MM.1S (cell line): Measurements from ENCODE around the gene FANCE.

ENCODE experiments used
- DNase-seq: peaks from one replicate; pipeline ENCODE4 v3.0.0-alpha.2; 2015
- H2AFZ ChIP-seq: fragments of 300-600 bp; sonication (generic); 2 replicates; pipeline ENCODE4 v1.6.0; 2016; ENCODE audit warnings: antibody characterized with exemption, low read length
- H3F3A ChIP-seq: fragments of 300-600 bp; sonication (generic); 2 replicates; pipeline ENCODE4 v1.6.1; 2016; ENCODE audit warnings: mild to moderate bottlenecking, antibody characterized with exemption, low read length, moderate library complexity, mixed read lengths; ENCODE audit not compliant: insufficient read depth
- H3K27ac ChIP-seq: fragments of 300-600 bp; sonication (generic); 2 replicates; pipeline ENCODE4 v1.5.1; 2016; ENCODE audit warnings: mild to moderate bottlenecking, low read length
- H3K27me3 ChIP-seq: fragments of 300-600 bp; sonication (generic); replicated peaks from 2 replicates; pipeline ENCODE4 v1.6.0; 2016; ENCODE audit warnings: low read length; ENCODE audit not compliant: insufficient read depth
- H3K36me3 ChIP-seq: fragments of 300-600 bp; sonication (generic); replicated peaks from 2 replicates; pipeline ENCODE4 v1.6.1; 2016; ENCODE audit warnings: mild to moderate bottlenecking, low read length, mixed read lengths; ENCODE audit not compliant: insufficient read depth
- H3K4me1 ChIP-seq: fragments of 300-600 bp; sonication (generic); 2 replicates; pipeline ENCODE4 v1.6.1; 2016; ENCODE audit warnings: low read length, mixed read lengths
- H3K4me2 ChIP-seq: fragments of 300-600 bp; sonication (generic); 2 replicates; pipeline ENCODE4 v1.6.0; 2016; ENCODE audit warnings: low read depth, low read length
- H3K4me3 ChIP-seq: fragments of 300-600 bp; sonication (generic); 2 replicates; pipeline ENCODE4 v1.5.1; 2016; ENCODE audit warnings: low read length, mixed read lengths
- H3K79me2 ChIP-seq: fragments of 300-600 bp; sonication (generic); 2 replicates; pipeline ENCODE4 v1.6.1; 2016; ENCODE audit warnings: mixed run types, low read length, mixed read lengths
- H3K9ac ChIP-seq: fragments of 300-600 bp; sonication (generic); 2 replicates; pipeline ENCODE4 v1.6.1; 2016; ENCODE audit warnings: low read length, mixed read lengths
- H3K9me2 ChIP-seq: fragments of 300-600 bp; sonication (generic); replicated peaks from 2 replicates; pipeline ENCODE4 v1.6.1; 2016; ENCODE audit warnings: mild to moderate bottlenecking, low read length, mixed read lengths; ENCODE audit not compliant: insufficient read depth
- H3K9me3 ChIP-seq: fragments of 300-600 bp; sonication (generic); replicated peaks from 2 replicates; pipeline ENCODE4 v1.6.1; 2016; ENCODE audit warnings: mild to moderate bottlenecking, low read length, mixed read lengths; ENCODE audit not compliant: insufficient read depth
- H4K20me1 ChIP-seq: fragments of 300-600 bp; sonication (generic); 2 replicates; pipeline ENCODE4 v1.6.1; 2016; ENCODE audit warnings: mild to moderate bottlenecking, low read length, moderate library complexity, mixed read lengths; ENCODE audit not compliant: insufficient read depth
- EZH2 ChIP-seq: fragments of 300-600 bp; sonication (generic); optimal IDR thresholded peaks from 2 replicates; pipeline ENCODE3; 2017; ENCODE audit warnings: low read depth, mild to moderate bottlenecking, antibody characterized with exemption, low read length, mixed read lengths
- EZH2phosphoT487 ChIP-seq: fragments of 300-600 bp; sonication (generic); IDR thresholded peaks from 2 replicates; pipeline ENCODE4 v1.6.1; 2018; ENCODE audit warnings: antibody characterized with exemption, low read length
- TF ChIP-seq, protein P1 (sequence below): fragments of 300-600 bp; sonication (generic); IDR thresholded peaks from 2 replicates; pipeline ENCODE4 v1.5.1; 2016; ENCODE audit warnings: antibody characterized with exemption, low read length, mixed read lengths

The FANCE gene

DNA sequence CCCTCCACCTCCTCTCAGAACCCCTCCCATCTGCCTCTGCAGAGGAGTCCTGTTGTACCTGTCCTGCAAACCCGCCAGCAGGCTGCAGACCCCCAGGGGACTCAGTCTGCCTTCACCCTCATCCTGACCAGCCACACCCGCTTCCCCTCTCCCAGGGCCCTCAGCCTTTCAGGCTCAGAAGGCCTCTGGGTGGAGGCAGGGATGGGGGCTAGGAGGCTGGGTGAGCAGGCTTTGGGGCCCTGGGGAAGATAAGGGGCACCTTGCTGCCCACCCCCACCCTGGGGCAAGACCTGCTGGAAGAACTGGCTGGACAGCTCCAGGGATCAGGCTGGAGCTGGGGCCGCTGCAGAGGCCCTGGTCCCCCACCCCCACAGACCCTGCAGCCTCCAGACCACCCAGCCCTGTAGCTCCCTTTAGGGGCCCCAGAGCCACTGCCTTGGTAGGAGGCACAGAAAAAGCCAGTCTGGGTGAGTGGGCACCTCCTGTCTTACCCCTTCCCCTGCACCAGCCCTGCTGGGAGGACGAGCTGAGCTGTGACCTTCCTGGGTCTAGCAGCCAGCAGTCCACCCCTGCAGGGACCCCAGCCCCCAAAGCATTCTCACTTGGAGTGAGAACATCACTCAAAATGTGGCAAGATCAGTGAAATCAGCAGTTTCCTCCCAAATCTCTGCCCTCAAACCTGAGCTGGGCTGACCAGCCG, 39.6 kb downstream of the FANCE start:
- Histone ChIP-seq H3K9me3 (no peaks in the 10 kb centered on the region), H2AFZ (no peak overlapping the region), H3K79me2 (no peaks in the 10 kb centered on the region), H3K27me3 (peaks cover 6% of the 10 kb centered on the region), H3F3A (no peaks in the 10 kb centered on the region), H3K9me2 (no peaks in the 10 kb centered on the region), H3K4me1 (no peaks in the 10 kb centered on the region), H3K36me3 (no peaks in the 10 kb centered on the region), H3K27ac (no peak overlapping the region), H3K4me2 (no peak overlapping the region), H3K9ac (no peak overlapping the region), H3K4me3 (no peak overlapping the region), H4K20me1 (no peaks in the 10 kb centered on the region)
- DNase-seq = no peak
- TF ChIP-seq EZH2 (no peak), EZH2phosphoT487 (no peak)
- TF ChIP-seq, protein P1, sequence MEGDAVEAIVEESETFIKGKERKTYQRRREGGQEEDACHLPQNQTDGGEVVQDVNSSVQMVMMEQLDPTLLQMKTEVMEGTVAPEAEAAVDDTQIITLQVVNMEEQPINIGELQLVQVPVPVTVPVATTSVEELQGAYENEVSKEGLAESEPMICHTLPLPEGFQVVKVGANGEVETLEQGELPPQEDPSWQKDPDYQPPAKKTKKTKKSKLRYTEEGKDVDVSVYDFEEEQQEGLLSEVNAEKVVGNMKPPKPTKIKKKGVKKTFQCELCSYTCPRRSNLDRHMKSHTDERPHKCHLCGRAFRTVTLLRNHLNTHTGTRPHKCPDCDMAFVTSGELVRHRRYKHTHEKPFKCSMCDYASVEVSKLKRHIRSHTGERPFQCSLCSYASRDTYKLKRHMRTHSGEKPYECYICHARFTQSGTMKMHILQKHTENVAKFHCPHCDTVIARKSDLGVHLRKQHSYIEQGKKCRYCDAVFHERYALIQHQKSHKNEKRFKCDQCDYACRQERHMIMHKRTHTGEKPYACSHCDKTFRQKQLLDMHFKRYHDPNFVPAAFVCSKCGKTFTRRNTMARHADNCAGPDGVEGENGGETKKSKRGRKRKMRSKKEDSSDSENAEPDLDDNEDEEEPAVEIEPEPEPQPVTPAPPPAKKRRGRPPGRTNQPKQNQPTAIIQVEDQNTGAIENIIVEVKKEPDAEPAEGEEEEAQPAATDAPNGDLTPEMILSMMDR = no peak

DNA sequence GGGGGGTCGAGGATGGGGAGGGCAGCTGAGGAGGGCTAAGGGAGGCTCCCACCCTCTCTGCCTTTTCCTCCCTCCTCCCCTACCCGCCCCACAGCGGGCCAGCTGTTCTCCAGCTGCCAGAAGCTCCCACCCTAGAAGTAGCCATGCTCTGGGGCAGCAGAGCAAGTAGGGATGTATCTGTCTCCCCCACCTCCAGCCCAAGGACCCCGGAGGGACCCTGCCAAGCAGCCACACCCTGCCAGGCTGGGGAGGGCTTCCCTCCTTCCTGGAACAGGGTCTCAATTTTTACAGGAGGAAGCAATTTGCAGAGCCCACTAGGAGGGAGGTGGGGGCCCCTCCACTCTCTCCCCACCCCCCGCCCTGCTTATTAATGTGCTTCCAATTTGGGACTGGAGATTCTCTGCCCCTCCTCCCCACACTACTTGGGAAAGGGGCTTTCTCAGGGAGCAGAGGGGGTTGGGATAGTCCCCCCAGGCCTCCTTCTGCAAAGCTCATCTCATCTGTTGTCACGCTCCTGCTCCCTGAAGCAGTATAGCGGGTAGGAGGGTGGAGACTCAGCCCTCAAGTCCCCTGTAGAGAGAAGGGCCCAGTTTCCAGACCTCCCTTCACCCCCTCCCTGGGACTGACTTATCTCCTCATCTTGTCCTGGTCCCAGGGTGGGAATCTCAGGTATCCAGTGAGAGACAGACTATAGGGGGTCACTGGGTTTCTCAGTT, 40.3 kb downstream of the FANCE start:
- no peak overlapping the region for H3K9ac ChIP-seq
- H3K4me2 ChIP-seq = no peak overlapping the region
- no peaks in the 10 kb centered on the region for H3F3A ChIP-seq
- H3K4me1 ChIP-seq = no peaks in the 10 kb centered on the region
- H2AFZ ChIP-seq = no peak overlapping the region
- no peak for DNase-seq
- no peaks in the 10 kb centered on the region for H4K20me1 ChIP-seq
- H3K9me3 ChIP-seq = no peaks in the 10 kb centered on the region
- H3K27me3 ChIP-seq = peaks cover 7% of the 10 kb centered on the region
- H3K27ac ChIP-seq = no peak overlapping the region
- H3K9me2 ChIP-seq = no peaks in the 10 kb centered on the region
- H3K4me3 ChIP-seq = no peak overlapping the region
- no peaks in the 10 kb centered on the region for H3K36me3 ChIP-seq
- no peaks in the 10 kb centered on the region for H3K79me2 ChIP-seq
- TF ChIP-seq, protein P1 = no peak
- TF ChIP-seq EZH2 = no peak
- no peak for TF ChIP-seq EZH2phosphoT487

GRCh38 chr6:35492974-35493284, 40.8 kb downstream of the FANCE start:
- no peaks in the 10 kb centered on the region for H3K79me2 ChIP-seq
- H3K9me3 ChIP-seq = no peaks in the 10 kb centered on the region
- no peaks in the 10 kb centered on the region for H3K4me1 ChIP-seq
- H3K36me3 ChIP-seq = no peaks in the 10 kb centered on the region
- H3K27ac ChIP-seq = no peak overlapping the region
- DNase-seq = no peak
- no peak overlapping the region for H3K4me3 ChIP-seq
- no peaks in the 10 kb centered on the region for H3F3A ChIP-seq
- no peaks in the 10 kb centered on the region for H3K9me2 ChIP-seq
- peaks cover 11% of the 10 kb centered on the region for H3K27me3 ChIP-seq
- no peak overlapping the region for H2AFZ ChIP-seq
- no peak overlapping the region for H3K9ac ChIP-seq
- TF ChIP-seq, protein P1 = no peak
- TF ChIP-seq EZH2 (no peak), EZH2phosphoT487 (no peak)
- no peaks in the 10 kb centered on the region for H4K20me1 ChIP-seq
- H3K4me2 ChIP-seq = no peak overlapping the region
